ENCODE measurements around the gene KMT2A.

The KMT2A gene

DNA sequence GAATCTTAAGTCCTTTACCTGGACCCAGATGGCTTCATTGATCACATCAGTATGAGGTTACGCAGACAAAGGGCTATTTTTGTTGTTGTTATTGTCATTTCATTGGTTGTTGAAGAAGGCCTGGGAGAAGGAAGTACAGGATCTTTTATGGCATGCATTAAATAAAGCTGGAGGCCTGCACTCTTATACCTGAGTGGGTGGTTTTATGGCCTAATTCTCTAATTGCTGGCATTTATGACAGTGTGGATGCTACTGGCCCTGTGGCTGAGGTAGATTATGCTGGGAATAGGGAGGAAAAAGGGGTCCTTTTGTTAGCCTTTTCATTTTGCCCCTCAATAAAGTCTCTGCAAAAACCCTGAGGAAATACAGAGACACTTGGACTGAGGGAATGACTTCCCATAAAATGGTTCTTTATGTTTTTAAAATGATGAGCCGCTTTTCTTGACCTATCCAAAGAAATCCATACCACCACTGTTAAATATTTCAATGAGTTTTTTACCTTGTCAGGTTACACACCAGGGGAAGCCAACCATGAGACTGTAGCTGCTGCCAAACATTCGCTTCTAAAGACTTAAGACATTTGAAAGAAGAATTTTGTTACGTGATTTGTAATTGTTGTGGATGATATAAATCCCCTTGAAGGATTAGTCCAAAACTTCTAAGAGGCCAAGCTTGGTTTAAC lies 6.8 kb downstream of the KMT2A start:
- H3K4me3 ChIP-seq (replicated peaks; ENCODE audit: low read depth, low read length), result peak overlapping the region; percentile 40
- DNase-seq (ENCODE audit: extremely low read depth, insufficient read length), result no peak
- TF ChIP-seq, protein P1, sequence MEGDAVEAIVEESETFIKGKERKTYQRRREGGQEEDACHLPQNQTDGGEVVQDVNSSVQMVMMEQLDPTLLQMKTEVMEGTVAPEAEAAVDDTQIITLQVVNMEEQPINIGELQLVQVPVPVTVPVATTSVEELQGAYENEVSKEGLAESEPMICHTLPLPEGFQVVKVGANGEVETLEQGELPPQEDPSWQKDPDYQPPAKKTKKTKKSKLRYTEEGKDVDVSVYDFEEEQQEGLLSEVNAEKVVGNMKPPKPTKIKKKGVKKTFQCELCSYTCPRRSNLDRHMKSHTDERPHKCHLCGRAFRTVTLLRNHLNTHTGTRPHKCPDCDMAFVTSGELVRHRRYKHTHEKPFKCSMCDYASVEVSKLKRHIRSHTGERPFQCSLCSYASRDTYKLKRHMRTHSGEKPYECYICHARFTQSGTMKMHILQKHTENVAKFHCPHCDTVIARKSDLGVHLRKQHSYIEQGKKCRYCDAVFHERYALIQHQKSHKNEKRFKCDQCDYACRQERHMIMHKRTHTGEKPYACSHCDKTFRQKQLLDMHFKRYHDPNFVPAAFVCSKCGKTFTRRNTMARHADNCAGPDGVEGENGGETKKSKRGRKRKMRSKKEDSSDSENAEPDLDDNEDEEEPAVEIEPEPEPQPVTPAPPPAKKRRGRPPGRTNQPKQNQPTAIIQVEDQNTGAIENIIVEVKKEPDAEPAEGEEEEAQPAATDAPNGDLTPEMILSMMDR (IDR thresholded peaks at IDR 0.05; ENCODE audit: insufficient read depth, low read length, poor library complexity, severe bottlenecking), result no peak
- H3K36me3 ChIP-seq (ENCODE audit: control insufficient read depth, insufficient read depth, low read length), result no peaks in the 10 kb centered on the region
- no peaks in the 10 kb centered on the region for H3K27me3 ChIP-seq (replicated peaks; ENCODE audit: control insufficient read depth, insufficient read depth, low read length)

DNA sequence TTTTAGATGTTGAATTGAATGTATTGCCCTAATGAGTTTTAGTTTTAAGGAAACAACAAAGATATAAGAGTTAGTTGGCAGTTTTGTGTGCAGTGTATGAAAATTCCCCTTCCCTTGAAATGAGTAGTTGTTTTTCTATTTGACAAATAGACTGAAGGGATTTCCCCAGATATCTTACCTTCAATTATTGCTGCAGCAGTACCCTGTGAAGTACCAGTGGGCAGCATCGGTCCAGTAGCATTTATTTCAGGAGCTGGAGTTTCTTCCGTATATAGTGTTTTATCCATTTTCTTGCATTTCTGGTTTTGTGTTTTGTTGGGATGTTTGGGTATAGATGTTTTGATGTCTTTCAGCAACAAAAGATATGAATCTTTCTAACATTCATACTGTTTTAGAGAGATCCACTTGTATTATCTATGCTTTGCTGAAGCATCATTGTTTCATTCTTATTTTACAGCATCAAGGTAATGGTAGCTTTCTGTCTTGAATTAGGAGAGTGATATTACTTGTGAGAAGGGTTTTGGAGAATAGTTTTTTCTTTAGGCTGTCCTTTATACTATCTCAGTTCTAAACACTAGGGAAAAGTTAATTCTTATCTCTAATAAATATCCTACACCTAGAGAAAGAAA lies 7.4 kb downstream of the KMT2A start:
- Histone ChIP-seq H3K27me3 (replicated peaks; ENCODE audit: control insufficient read depth, insufficient read depth, low read length) (no peaks in the 10 kb centered on the region), H3K4me3 (replicated peaks; ENCODE audit: low read depth, low read length) (peak overlapping the region; percentile 40), H3K36me3 (ENCODE audit: control insufficient read depth, insufficient read depth, low read length) (no peaks in the 10 kb centered on the region)
- peak; percentile 56 for DNase-seq (ENCODE audit: extremely low read depth, insufficient read length)
- TF ChIP-seq, protein P1 (IDR thresholded peaks at IDR 0.05; ENCODE audit: insufficient read depth, low read length, poor library complexity, severe bottlenecking), result no peak

DNA sequence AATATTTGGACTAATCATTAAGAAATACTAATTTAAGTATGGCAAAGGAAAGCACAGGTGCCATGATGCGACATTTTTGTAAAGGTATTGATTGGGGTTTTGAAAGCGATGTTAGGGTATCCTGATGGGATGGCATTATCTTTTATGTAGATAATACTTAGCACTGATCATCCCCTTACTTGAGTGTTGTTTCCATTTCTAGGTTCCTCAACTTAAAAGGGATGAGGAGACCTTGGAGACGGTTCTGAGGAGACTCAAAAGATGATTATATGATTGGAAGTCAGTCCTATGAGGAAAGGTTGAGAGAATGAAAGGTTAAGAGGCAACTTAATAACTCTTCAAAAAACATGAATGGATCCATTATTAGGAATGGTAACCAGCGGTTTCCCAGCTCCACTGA lies 11.1 kb downstream of the KMT2A start:
- TF ChIP-seq, protein P1 (IDR thresholded peaks at IDR 0.05; ENCODE audit: insufficient read depth, low read length, poor library complexity, severe bottlenecking), result no peak
- no peak for DNase-seq (ENCODE audit: extremely low read depth, insufficient read length)
- no peaks in the 10 kb centered on the region for H3K36me3 ChIP-seq (ENCODE audit: control insufficient read depth, insufficient read depth, low read length)

DNA sequence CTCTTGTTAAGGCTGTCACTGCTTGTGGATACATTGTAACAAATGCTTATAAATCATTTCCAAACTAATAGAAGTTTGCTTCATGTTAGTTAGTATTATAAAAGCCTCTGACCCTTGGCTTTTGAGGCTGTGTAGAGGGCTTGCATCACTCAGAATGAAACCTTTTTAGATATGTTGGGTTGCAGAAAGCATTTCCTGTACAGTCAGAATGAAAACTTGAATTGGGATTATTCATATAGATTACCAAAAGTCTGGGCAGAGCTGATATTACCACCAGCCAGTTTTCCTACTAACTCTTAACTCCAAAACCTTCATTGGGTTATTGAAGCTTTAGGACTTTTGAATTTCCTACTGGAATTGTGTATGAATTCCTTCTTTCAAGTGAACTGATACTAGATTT lies 12.0 kb downstream of the KMT2A start:
- no peaks in the 10 kb centered on the region for H3K27me3 ChIP-seq (replicated peaks; ENCODE audit: control insufficient read depth, insufficient read depth, low read length)
- no peak overlapping the region; the same call in 1 of the 2 replicates for H3K4me3 ChIP-seq (replicated peaks; ENCODE audit: low read depth, low read length)
- DNase-seq (ENCODE audit: extremely low read depth, insufficient read length), result peak; percentile 41
- no peaks in the 10 kb centered on the region for H3K36me3 ChIP-seq (ENCODE audit: control insufficient read depth, insufficient read depth, low read length)
- TF ChIP-seq, protein P1 (IDR thresholded peaks at IDR 0.05; ENCODE audit: insufficient read depth, low read length, poor library complexity, severe bottlenecking), result no peak

More for the DNA sequence above, 11.1 kb downstream of the KMT2A start:
- Histone ChIP-seq H3K4me3 (replicated peaks; ENCODE audit: low read depth, low read length) (no peak overlapping the region), H3K27me3 (replicated peaks; ENCODE audit: control insufficient read depth, insufficient read depth, low read length) (no peaks in the 10 kb centered on the region)

GRCh38 chr11:118449316-118449918 lies 13.1 kb downstream of the KMT2A start:
- no peak for DNase-seq (ENCODE audit: extremely low read depth, insufficient read length)
- peaks cover 2% of the 10 kb centered on the region; the same call in 1 of the 2 replicates for H3K36me3 ChIP-seq (ENCODE audit: control insufficient read depth, insufficient read depth, low read length)
- TF ChIP-seq, protein P1 (IDR thresholded peaks at IDR 0.05; ENCODE audit: insufficient read depth, low read length, poor library complexity, severe bottlenecking), result no peak
- no peaks in the 10 kb centered on the region for H3K27me3 ChIP-seq (replicated peaks; ENCODE audit: control insufficient read depth, insufficient read depth, low read length)
- H3K4me3 ChIP-seq (replicated peaks; ENCODE audit: low read depth, low read length), result no peak overlapping the region

All from GM06990 (cell line).